NCI-H2171 (cell line): ENCODE results near the gene ARID5A.
A peak's percentile ranks its signal among the peaks of the same experiment; 100 is the strongest.

Experiments
- DNase-seq: peaks from one replicate; lab custom pipeline; 2025; lab: John Stamatoyannopoulos, UW

The ARID5A gene

GRCh38 chr2:96526615-96527285 lies 9.8 kb upstream of the ARID5A start:
- no peak for DNase-seq

GRCh38 chr2:96527286-96528005 lies 9.1 kb upstream of the ARID5A start:
- DNase-seq, result no peak

GRCh38 chr2:96528006-96528699 lies 8.4 kb upstream of the ARID5A start:
- no peak for DNase-seq

- DNase-seq, result no peak
These were observed 7.7 kb upstream of the ARID5A start for GRCh38 chr2:96528700-96529375.

DNA sequence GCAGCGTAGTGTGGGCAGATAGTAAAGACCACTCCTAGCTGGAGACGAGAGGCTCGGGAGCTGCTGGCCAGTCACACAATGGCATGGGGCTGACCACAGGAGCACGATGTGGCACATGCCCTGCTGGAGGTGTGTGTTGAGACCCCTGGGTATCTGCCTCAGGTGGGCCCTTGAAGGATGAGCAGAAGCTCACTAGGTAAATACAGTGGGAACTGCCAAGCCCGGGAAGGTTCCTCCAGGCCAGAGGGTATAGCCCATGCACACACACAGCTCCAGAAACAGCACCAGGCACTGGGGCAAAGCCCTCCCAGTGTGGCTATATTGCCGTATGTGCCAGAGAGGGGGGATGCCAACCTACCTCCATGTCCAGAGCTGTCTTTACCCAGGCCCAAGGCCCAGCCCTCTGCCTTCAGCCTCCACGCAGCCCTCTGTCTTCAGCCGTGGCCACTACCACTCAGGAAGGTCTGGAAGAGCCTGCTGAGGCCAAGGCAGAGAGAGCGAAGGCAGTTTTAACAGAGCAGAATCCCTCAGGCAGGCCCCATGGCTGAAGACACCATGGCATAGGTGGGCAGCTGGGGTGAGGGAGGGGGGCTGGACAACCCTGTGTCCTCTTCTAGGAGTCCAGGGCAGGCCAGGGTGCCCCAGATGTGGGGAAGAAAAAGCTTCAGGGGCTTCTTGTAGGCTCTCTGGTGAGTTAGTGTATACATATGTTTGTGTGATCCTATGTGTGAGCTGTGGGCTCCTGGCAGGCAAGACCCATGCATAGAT lies 7.0 kb upstream of the ARID5A start:
- no peak for DNase-seq

GRCh38 chr2:96530144-96530430 lies 6.5 kb upstream of the ARID5A start:
- DNase-seq, result no peak

- no peak for DNase-seq
These were observed 5.8 kb upstream of the ARID5A start for GRCh38 chr2:96530474-96531357.

DNA sequence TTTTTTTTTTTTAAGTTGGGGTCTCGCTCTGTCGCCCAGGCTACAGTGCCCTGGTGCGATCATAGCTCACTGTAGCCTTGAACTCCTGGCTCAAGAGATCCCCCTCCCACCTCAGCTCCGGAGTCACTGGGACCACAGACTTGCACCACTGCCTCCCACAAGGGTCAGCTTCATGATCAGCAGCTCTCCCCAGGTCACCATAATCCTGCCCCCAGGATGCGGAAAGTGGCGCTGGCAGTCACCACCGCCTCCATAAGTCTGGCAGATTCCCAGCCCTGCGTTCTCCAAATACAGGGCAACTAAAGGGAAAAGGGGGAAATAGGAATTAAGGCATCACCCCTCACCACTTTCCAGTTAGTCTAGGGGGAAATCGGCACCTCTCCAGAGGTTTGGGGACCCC lies 5.2 kb upstream of the ARID5A start:
- DNase-seq, result no peak

- peak; percentile 99 for DNase-seq
These were observed 4.6 kb upstream of the ARID5A start for GRCh38 chr2:96531872-96532505.

DNA sequence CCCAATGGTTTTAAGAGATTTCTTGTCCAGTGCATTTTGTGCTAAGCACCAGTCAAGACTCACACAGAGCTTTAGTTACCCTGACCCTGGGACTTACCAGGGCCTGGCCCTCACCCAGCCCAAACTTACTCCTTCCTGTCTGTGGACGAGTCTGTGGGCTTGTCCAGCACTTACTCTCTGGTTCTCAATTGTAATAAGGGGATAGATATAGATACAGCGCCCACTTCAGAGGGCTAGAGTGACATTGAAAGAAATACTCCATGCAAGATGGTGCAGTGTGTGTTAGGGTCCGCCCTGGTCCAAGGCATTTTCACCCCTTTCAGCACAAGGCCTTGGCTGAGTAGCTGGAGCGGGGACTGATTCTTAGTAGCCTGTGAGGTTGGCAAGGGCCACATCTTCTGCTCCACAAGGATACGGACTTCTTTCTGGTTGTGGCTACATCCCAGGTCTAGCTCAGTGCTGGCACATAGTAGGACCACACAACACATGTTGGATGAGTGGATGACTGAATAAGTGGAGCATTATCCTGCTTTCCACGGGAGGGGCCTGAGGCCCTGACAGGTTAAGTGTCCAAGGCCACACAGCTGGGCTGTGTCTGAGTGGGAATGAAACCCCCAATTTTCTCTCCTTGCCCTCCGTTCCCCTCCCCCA lies 3.8 kb upstream of the ARID5A start:
- no peak for DNase-seq

- no peak for DNase-seq
These were observed 3.1 kb upstream of the ARID5A start for GRCh38 chr2:96533292-96534073.

DNA sequence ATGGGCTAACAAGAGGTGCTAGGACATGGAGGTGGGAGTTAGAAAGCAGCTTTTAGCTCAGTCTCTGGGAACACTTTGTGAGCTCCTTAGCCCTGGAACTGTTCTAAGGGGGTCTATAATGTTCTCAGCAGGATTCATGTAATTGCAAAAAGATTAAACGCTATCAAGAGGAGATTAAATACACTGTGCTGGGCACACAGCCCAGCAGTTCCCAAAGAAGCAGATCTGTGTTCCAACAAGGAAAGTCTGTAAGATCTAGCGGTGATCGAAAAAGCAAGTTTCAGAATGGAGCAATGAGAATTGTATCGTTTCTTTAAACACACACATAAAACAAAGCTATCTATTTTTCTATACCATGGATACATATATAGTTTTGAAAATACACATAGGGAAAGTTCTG lies 2.4 kb upstream of the ARID5A start:
- DNase-seq, result no peak

GRCh38 chr2:96534701-96535181 lies 1.8 kb upstream of the ARID5A start:
- DNase-seq, result no peak

- DNase-seq, result no peak
These were observed 1.2 kb upstream of the ARID5A start for GRCh38 chr2:96535331-96535730.

- DNase-seq, result no peak
These were observed 648 bp downstream of the ARID5A start for GRCh38 chr2:96537066-96537733.

DNA sequence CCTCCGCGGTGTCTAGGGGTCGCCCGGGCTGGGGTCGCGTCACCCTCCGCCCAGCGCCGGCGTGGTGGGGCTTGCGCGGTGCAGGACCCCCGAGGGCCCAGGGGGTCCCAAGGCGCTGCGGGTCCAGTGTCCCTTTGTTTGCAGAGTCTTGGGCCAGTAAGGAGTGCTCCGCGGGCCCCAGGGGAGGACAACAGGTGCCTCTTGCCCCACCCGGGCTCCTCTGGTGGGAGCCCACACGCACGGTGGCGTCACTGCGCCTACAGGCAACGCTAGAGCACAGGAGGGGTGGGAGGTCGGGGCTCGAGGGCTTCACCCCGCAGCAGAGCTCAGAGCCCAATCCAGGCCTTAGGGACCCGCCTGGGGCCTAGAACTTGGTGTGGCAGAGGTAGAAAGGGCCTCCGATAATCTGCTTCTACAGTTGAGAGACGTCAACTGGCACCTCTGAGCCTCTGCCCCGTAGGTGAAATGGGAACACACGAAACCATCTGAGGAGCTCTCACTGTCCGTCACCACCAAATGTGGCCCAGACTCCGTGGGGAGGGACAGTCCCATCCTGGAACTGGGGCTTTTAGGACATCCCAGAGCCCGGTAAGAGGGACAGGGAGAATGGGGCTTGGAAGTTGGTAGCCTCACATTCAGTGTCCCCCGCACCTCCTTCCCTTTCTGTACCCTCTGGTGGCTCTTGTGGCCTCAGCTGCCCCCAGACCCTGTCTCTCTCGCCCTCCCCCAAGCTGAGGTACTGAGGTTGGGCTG lies 1.4 kb downstream of the ARID5A start:
- DNase-seq, result no peak

- DNase-seq, result no peak
These were observed 2.1 kb downstream of the ARID5A start for GRCh38 chr2:96538487-96539214.
